ENCODE data around the gene RNF115.

GRCh38 chr1:145773423-145773822 is 50.5 kb downstream of the RNF115 start:
- TF ChIP-seq BHLHE40 (IDR thresholded peaks at IDR 0.05; ENCODE audit: borderline replicate concordance) (no peak), NFRKB (IDR thresholded peaks at IDR 0.05) (no peak), CTBP1 (IDR thresholded peaks at IDR 0.05; ENCODE audit: borderline replicate concordance) (no peak)
